NCI-H2196 (cell line): ENCODE data around the gene KCNK6.
A peak's percentile ranks its signal among the peaks of the same experiment; 100 is the strongest.
"Not testable (repeated sequence)": the region's sequence is repeated elsewhere in the genome, so short reads cannot be mapped to it uniquely, and the experiment has no call there.

Experiments used
- DNase-seq: peaks from one replicate; lab custom pipeline; 2025; ENCODE audit not compliant: unreplicated experiment; lab: John Stamatoyannopoulos, UW

Gene KCNK6

GRCh38 chr19:38321646-38322196 lies 2.1 kb downstream of the KCNK6 start:
- no peak for DNase-seq

DNA sequence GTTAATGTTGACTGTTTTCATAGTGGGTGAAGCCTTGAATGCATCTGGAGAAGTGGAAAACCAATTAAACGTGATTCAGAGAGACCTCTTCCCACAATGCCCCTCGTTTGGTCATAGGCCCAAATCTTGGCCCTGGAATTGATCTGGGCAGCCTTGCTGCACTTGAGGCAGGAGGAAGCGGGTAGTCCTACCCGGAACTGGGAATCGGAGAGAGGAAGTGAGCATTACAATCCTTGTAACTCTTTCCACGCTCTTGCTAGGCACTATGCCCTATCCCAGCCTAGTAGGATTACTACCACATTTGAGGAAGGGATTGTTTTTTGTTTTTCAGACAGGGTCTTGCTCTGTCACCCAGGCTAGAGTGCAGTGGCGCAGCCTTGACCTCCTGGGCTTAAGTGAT lies 3.6 kb downstream of the KCNK6 start:
- DNase-seq = no peak

DNA sequence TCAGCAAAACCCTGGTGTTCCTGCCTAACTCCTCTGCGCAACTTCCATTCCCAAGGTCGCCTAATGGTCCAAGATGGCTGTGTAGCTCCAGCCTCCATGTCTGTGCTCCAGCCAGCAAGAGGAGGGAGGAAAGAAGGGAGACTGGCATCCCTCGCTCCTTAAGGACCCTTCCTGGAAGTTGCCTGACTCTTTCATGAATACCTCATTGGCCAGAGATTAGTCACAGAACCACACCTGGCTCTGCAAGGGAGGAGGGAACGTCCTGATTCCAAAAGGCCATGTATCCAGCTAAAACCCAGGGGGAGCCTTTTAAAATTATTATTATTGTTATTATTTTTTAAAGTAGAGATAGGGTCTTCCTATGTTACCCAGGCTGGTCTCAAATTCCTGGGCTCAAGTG lies 4.8 kb downstream of the KCNK6 start:
- no peak for DNase-seq

DNA sequence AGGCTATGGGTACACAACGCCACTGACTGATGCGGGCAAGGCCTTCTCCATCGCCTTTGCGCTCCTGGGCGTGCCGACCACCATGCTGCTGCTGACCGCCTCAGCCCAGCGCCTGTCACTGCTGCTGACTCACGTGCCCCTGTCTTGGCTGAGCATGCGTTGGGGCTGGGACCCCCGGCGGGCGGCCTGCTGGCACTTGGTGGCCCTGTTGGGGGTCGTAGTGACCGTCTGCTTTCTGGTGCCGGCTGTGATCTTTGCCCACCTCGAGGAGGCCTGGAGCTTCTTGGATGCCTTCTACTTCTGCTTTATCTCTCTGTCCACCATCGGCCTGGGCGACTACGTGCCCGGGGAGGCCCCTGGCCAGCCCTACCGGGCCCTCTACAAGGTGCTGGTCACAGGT lies 6.9 kb downstream of the KCNK6 start:
- DNase-seq = no peak

GRCh38 chr19:38329651-38330050 lies 10.0 kb downstream of the KCNK6 start:
- DNase-seq = no peak

GRCh38 chr19:38331728-38332127 lies 12.1 kb downstream of the KCNK6 start:
- no peak for DNase-seq

DNA sequence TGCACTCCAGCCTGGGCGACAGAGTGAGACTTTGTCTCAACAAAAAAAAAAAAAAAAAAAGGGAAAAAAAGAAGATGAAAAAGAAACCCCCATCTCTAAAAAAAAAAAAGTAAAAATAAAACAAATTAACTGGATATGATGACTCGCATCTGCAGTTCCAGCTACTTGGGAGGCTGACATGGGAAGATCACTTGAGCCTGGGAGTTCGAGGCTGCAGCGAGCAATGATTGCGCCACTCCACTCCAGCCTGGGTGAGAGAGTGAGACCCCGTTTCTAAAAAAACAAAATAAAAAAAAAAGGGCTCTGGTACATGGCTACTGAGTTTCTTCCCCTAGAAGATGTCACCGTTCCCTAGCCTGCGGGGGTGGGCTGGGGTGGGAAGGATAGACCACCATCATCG lies 13.6 kb downstream of the KCNK6 start:
- no peak for DNase-seq

DNA sequence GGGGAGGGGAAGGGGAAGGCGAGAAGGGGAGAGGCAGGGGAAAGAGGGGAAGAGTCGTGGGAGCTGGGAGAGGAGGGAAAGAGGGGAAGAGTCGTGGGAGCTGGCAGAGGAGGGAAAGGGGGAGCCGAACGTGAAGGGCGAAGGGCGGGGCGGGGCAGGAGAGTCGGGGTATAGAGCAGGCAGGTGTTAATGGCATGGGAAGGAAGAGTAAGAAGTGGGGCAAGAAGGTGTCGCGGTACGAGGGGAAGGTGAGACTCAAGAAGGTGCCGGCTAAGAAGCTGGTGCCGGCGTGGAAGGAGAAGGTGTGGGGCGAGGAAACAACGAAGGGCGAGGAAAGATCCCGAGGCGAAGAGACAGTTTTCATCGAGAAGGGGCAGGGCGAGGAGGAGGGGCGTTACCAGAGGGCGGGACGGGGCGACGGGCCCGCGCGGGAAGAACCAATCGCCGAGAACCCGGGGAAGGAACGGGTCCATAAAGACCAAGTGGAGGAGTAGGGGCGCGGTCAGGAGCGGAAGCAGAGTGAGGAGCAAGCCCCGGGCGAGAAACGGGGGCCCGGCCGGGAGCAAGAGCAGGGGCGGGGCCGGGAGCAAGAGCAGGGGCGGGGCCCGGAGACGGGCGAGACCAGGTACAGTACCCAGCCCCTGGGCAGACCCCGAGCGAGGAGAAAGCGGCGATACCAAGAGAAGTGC lies 16.4 kb downstream of the KCNK6 start:
- peak; percentile 92 for DNase-seq

GRCh38 chr19:38336638-38337359 lies 17.2 kb downstream of the KCNK6 start:
- peak; percentile 93 for DNase-seq

- DNase-seq = no peak
Measured at GRCh38 chr19:38337360-38337653, 17.7 kb downstream of the KCNK6 start.

DNA sequence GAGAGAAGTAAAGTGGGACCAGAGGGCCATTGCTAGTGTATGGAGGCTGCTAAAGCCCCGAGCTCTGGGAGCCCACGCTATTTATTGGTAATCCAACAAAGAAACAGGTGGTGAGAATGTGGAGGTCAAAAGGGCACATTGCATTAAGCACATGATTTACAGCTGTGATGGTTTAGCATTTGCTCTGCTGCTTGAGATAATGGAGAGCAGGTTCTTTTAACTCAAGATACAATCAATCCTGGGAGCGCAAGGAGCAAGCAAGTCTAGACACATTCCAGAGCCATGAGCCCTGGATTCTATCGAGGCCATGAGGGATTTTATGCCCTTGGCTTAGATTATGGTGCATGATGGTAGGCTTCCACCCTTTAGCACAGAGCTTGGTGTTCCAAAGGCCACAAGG lies 19.4 kb downstream of the KCNK6 start:
- DNase-seq = not testable (repeated sequence)

- DNase-seq = no peak
Measured at GRCh38 chr19:38340927-38341326, 21.3 kb downstream of the KCNK6 start.

DNA sequence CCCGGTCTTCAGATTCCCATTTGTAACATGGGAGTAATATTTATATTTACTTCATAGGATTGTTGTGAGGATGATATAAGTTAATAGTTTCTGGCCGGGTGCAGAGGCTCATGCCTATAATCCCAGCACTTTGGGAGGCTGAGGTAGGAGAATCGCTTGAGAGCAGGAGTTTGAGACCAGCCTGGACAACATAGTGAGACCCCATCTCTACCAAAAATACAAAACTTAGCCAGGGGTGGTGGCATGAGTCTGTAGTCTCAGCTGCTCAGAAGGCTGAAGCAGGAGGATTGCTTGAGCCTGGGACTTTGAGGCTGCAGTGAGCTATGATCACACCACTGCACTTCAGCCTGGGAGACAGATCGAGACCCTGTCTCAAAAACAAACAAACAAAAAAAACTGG lies 27.2 kb downstream of the KCNK6 start:
- no peak for DNase-seq

DNA sequence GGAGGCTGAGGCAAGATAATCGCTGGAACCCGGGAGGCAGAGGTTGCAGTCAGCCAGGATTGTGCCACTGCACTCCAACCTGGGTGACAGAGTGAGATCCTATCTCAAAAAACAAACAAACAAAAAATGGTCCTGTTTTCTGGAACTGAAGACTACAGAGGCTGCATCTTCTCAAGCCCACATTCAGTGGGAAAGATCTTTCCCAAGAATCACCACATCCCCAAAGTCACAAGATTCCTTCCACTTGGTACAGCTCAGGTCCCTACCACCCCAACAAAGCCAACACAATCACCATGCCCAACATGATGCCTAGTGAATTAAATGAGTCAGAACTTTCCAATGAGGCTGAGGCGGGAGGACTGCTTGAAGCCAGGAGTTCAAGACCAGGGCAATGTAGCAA lies 31.2 kb downstream of the KCNK6 start:
- DNase-seq = no peak

DNA sequence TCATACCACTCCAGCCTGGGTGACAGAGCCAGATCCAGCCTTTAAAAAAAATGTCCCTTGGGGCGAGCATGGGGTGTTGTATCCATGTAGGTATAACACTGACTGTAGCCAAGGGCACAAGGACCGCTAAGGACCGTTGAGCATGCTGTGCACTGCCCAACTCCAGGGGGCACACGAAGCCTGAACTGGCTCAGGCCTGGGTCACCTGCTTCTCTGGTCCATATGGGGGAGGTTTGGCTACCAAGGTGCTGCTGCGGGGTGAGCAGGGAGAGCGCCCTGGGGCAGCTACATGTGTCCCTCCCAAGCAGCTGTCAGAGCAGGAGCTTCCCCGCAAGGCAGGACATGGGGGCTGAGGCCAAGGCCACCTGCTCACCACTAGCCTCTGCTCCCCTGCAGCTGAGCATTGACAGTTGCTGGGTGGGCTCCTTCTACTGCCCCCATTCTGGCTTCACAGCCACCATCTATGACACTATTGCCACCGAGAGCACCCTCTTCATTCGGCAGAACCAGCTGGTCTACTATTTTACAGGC lies 32.3 kb downstream of the KCNK6 start:
- DNase-seq = no peak

GRCh38 chr19:38352611-38353010 lies 33.0 kb downstream of the KCNK6 start:
- DNase-seq = no peak

DNA sequence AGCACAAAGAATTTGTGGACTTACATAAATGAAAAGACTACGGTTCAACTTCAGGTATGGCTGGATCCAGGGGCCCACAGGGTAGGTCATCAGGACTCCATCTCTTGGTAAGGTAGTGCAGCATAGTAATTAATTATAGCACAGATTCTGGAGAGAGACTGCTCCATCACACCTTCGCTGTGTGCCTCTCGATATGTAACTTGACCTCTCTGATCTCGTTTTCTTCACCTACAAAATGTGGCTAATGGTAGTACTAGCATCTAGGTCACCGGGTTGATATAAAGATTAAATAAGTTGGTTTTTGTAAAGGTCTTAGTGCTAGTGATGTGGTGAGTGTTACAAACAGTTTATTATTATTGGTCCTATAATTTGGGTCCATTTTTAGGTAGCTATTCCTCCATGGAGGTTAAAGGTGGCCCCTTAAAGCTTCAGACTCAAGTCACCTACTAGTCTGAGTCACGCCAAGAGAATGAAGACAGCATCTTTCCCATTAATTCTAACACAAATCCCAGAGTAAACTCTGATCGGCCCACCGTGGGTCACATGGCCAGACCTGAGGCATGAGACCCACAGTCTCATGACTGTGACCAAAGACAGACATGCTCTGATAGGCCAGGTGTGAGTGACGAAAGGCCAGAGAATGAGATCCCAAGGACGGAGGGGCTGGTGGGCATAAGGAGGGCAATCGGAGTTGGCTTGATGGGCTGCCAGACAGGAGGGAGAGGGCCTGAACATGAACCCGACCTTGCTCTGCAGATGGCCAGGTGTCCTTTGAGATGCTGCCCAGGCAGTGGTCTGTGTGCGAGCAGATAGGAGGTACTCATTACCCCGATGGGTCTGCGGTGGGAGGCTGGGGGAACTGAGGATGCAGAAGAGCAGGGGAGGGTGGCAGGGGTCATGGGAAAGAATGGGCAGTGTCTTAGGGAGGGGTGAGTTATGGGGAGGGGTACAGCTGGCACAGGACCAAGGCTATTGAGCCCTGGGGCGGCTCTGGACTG lies 36.4 kb downstream of the KCNK6 start:
- no peak for DNase-seq

DNA sequence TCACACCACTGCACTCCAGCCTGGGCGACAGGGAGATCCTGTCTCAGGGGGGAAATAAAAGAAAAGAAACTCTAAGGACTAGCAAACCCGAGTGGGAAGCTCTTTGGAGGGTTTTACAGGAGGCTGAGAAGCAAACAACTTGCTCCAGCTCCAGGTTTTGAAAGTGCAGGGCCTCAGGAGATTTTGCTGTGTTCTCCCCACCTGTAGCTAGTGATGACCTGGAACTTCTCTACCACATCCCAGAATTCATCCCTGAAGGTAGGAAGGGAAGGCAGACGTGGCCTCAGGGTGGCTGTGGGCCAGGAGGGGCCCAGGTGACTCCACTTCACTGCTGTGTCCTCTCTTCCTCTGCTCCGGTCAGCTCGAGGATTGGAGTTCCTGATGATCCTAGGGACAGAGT lies 38.4 kb downstream of the KCNK6 start:
- no peak for DNase-seq

- DNase-seq = no peak
Measured at GRCh38 chr19:38359242-38360021, 39.8 kb downstream of the KCNK6 start.

- DNase-seq = no peak
Measured at GRCh38 chr19:38360351-38360750, 40.7 kb downstream of the KCNK6 start.
